GF-D8 (cell line): ENCODE results near the gene CFAP157.

ENCODE experiments used
- DNase-seq: peaks from one replicate; lab custom pipeline; 2025; lab: John Stamatoyannopoulos, UW

Gene CFAP157

DNA sequence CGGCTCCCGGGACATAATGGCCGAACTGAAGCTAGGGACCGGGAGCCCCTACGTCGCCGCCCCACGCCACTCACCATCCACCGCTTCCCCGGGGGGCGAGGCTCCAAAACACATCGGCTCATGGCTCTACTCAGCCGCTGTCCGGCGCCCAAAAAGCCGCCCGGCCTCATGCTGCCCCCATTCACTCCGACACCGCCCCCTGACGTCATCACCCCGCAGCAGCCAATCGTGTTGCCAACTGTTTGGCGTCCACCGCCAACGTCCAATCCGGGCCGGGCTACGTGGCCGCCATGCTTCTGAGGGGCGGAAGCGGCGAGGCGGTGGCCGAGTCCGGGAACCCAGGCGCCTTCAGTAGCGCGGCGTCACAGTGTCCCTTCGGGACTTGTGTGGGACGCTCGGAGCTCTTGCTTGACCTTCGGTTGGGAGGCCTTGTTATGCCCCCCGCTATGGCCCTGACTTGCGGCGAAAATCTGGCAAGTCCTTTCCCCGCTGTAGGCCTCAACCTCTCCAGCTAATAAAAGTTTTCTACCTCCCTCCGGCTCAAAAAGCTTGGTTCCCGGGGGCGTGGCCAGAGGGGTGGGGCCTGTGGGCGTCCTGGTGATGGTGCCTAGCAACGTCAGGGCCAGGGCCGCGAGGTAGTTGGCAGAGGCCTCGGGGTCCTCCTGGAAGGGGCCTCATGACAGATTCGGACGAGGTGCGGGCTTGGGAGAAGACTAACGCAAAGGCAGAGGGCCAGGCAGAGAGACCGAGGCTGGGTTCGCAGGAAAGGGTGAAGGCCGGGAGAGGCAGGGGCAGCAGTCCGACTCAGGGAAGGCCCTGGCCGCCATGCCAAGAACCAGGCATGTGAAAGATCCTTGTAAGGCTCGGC, 8.9 kb downstream of the CFAP157 start, which contains the start of the genes PTRH1 and TTC16:
Gene PTRH1, minus strand, starts transcription at position 194 of the 868 bp plus-strand sequence. Its CDS starts 24 bp downstream, at position 170.
Gene TTC16, plus strand, starts transcription at position 610 of the 868 bp plus-strand sequence. Its CDS starts 67 bp downstream, at position 677.
- DNase-seq: peak; percentile 78

DNA sequence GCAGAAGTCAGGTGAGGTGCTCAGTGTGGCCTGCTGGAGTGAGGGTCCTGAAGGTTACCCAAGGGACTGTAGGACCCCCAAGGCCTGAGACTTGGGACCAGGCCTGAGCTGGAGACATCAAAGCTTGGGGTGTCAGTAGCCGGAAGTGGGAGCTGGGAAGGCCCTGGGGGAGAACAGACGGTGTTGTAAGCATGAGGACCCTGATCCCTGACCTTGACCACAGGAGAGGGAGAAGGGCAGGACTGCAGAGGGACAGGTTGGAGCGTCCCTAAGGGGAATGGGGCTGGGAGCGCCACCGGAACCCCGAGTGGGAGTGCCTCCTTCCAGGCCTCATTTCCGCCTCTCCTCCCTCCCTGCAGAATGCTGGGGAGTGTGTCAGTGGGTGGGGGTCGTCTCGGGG, 9.6 kb downstream of the CFAP157 start:
- DNase-seq: no peak

GRCh38 chr9:127717766-127718165, 11.0 kb downstream of the CFAP157 start:
- DNase-seq: no peak

DNA sequence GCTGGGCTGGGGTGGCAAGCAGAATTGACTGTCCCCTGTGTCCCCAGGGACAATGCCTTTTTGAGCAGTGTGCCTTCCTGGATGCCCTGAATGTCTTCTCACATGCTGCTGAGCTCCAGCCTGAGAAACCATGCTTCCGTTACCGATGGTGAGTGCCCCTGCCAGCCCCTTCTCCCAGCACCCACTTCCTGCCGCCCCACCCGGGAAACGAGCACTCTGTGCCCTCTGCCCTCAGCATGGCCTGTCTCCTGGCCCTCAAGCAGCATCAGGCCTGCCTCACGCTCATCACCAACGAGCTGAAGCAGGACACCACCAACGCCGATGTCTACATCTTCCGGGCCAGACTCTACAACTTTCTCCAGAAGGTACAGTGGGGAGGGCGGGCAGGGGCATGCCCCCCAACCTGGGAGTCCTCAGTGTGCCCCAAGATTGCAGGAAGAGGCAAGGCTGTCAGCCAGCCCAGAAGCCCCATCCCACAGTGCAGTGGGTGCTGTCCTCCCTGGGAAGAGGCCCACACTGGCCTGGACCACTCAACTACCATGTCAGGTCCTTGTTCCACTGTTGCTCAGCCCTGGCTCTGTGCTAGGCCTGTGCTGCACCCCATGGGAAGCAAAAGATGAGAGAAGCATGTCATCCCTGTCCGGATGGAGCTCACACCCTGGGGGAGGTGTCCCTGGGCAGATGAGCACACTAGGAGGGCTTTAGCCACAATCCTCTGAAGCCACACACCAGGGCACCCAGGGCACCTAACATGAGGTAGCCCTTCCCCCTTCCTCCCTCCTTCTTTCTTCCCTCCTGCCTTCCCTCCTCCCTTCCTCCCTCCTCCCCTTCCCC, 13.5 kb downstream of the CFAP157 start:
- DNase-seq: no peak

GRCh38 chr9:127720865-127721227, 14.1 kb downstream of the CFAP157 start:
- DNase-seq: no peak

DNA sequence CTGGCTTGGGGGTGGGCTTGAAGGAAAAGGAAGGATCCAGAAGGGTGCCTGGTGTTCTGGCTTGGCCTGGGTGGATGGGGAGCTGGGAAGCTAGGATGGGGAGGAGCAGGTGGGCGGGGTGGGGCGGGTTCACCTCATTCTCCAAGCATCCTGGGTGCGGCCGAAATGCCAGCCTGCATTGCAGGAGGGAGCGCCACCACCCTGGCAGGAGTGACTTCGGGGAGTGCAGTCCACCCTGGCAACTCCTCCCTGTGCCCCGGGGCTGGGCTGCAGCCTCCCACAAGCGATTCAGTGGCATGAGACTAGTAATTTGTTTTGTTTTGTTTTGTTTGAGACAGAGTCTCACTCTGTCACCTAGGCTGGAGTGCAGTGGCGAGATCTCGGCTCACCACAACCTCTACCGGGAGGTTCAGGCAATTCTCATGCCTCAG, 14.6 kb downstream of the CFAP157 start:
- DNase-seq: no peak

DNA sequence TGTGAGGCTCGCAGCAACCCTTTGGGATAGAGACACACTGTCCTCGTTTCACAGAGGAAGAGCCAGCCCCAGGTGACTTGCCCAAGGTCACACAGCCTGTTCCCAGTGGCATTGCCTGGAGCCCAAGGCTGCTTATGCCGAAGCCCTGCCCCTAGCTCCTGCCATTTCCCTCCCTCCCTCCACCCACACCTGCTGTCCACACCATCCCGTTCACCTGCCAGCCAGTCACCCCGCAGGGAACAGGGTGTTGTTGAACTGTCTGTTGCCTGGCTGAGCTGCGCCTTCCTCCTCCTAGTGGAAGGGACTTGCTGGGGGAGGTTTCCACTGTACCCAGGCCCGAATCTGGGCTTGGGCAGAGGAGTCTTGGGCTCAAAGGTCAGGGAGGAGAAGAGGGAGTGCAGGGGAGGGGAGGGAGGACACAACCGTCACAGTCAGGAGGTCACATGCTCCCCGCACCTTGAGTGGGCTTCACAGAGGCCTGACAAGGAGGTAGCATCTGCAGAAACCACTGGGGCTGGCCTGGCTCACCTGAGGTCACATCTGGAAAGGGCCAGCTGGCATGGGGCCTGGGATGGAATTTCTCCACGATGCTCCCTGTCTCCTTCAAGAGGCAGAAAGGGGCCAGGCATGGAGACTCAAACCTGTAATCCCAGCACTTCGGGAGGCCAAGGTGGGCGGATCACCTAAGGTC, 15.4 kb downstream of the CFAP157 start:
- no peak for DNase-seq

GRCh38 chr9:127723013-127723412, 16.2 kb downstream of the CFAP157 start:
- no peak for DNase-seq

- DNase-seq: no peak
Observed at GRCh38 chr9:127723444-127723843, 16.7 kb downstream of the CFAP157 start.

- no peak for DNase-seq
Observed at GRCh38 chr9:127724012-127724411, 17.2 kb downstream of the CFAP157 start.

- DNase-seq: no peak
Observed at GRCh38 chr9:127726871-127727270, 20.1 kb downstream of the CFAP157 start.

DNA sequence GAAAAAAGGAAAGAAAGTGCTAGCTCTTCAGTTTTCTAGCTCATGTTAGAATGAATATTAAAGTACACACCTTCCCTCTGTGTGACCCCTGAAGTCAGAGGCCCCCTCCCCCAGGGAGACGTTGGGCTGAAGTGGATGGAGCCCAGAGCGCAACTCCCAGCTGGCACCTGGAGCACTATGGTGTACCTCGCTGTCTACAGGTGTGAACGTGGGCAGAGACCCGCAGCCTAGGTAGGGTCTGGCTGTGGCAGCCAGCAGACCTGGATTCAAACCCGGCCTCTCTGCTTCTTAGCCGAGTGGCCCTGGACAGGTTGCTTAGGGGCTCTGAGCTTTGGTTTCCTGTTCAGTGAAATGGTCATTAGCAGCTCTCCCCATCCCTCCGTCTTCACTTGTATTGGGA, 22.0 kb downstream of the CFAP157 start:
- DNase-seq: no peak

DNA sequence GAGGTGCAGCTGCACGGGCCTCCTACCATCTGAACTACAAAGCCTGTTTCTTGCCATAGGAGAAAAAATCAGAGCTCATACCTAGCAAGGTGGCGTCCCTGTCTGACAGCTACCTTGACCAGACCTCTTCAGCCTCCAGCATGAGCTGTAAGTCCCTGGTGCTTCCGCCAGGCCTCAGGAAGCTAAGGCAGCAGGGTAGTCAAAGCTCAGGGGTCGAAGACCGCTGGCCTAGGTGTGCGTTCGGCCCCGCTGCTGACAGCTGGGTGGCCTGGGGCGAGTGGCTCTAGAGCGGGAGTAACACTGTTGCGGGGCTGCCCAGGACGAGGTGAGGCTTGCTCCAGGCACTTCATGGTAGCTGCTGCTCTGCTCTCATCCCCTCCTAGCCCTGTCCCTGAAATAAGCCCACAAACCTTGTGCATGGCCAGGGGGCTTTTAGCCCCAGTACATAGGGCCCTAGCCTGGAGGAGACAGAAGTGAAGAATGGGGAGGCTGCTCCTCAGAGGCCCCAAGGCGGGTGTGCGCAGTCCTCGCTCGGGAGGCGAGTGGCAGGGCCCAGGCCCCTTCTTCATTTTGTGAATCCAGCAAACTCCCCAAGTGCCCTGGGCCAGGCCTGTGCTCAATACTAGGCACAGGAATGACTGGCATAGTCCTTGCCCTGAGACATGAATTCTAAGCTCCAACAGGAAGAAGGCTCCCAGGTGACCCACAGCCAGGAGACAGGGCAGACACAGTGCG, 22.9 kb downstream of the CFAP157 start:
- DNase-seq: no peak

DNA sequence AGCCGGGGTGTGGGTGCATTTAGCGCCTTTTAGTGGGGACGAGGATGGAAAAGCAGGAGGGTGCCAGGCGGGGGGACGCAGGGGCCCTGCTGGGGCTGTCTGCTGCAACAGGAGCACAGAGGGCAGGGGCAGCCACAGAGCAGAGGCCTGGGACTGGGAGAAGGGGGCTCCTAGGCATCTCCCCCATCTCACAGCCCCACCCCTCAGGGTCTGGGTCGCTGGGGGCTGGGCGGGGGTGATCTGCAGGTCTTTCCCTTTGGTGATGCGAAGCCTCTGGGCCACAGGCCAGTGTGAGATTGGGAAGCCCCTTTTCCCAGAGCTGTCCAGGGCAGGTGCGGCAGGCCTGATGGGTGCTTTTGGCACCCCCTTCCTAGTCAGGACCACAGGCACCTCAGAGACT, 23.5 kb downstream of the CFAP157 start:
- no peak for DNase-seq

DNA sequence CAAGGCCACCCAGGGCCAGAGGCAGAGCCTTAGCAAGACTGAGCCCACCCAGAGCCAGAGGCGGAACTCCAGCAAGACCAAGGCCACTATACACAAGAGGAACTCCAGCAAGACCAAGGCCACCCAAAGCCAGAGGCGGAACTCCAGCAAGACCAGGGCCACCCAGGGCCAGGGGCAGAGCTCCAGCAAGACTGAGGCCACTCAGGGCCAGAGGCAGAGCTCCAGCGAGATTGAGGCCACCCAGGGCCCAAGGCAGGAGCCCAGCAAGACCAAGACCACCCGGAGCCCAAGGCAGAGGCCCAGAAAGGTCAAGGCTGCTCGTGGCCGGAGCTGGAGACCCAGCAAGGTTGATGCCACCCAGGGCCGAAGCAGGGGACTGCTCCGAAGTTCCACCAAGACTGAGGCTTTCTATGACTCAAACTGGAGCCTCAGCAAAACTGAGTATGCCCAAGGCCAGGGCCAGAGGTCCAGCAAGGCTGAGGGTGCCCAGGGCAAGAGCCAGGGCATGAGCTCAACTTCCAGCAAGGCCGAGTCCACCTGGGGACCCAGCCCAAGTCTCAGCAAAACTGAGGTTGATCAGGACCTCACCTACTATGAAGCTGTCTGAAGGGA, 24.1 kb downstream of the CFAP157 start:
- DNase-seq: no peak

- no peak for DNase-seq
Observed at GRCh38 chr9:127731938-127732337, 25.1 kb downstream of the CFAP157 start.

DNA sequence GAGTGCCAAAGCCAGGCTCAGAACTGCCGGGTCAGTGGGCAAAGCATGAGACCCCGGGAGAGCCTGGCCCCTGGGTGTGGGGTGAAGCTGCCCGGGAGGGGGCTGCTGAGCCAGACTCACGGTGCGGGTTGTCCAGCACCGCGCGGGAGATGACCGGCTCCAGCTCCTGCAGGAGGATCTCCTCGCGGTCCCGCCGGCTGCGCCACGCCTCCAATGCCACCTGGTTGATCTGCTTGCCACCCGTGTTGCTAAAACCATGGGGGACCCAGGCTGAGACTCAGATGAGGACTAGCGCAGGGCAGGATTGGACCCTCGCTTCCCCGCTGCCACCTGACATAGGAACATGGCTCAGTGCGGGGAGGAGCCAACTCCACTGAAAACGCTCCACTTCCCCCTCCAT, 25.7 kb downstream of the CFAP157 start:
- DNase-seq: no peak

GRCh38 chr9:127733614-127734013, 26.8 kb downstream of the CFAP157 start:
- no peak for DNase-seq

- DNase-seq: no peak
Observed at GRCh38 chr9:127734247-127734746, 27.5 kb downstream of the CFAP157 start.

- peak; percentile 88 for DNase-seq
Observed at GRCh38 chr9:127734747-127735529, 28.1 kb downstream of the CFAP157 start, which contains the start of gene TOR2A. Gene TOR2A, minus strand, starts transcription at chr9:127735294. Its CDS starts 24 bp downstream, at chr9:127735270.
